ENCODE measurements around the gene DIDO1. TPM values are rescaled to one million over a fixed set of nuclear protein-coding genes. Genes with fewer than 3 reads are reported as not detected.
A peak's percentile ranks its signal among the peaks of the same experiment; 100 is the strongest.

The DIDO1 gene
- total and polyA plus RNA-seq, 2 of the 13 experiments (the other 11 are each of a cell fraction or from before 2014, with no cell fraction given), result 75.0 to 75.1 TPM

GRCh38 chr20:62926229-62927127, at the start of gene DIDO1 (continued):
- TF ChIP-seq TGIF2 (CRISPR knock-in tag; IDR thresholded peaks at IDR 0.05), result peak; percentile 94
- no peak for TF ChIP-seq SIX4 (CRISPR knock-in tag; IDR thresholded peaks at IDR 0.05)
- TF ChIP-seq MLLT10 (CRISPR knock-in tag; IDR thresholded peaks at IDR 0.05), result no peak
- no peak for TF ChIP-seq ARID3A (IDR thresholded peaks at IDR 0.05; ENCODE audit: low read depth, low read length)
- TF ChIP-seq BCLAF1 (IDR thresholded peaks at IDR 0.05), result no peak
- TF ChIP-seq ZSCAN12 (CRISPR knock-in tag; IDR thresholded peaks at IDR 0.05), result peak; percentile 92; the same call in 1 of the 2 replicates
- TF ChIP-seq FOXK1 (CRISPR knock-in tag; IDR thresholded peaks at IDR 0.05; ENCODE audit: borderline replicate concordance, low read depth), result peak; percentile 43; the same call in 1 of the 2 replicates
- no peak for TF ChIP-seq ZNF367 (CRISPR knock-in tag; IDR thresholded peaks at IDR 0.05; ENCODE audit: borderline replicate concordance)
- no peak for TF ChIP-seq ZNF34 (CRISPR knock-in tag; IDR thresholded peaks at IDR 0.05; ENCODE audit: borderline replicate concordance)
- peak; percentile 86; the same call in 1 of the 2 replicates for TF ChIP-seq SMAD1 (CRISPR knock-in tag; IDR thresholded peaks at IDR 0.05; ENCODE audit: borderline replicate concordance, low read depth)
- peak; percentile 91 for TF ChIP-seq SAP130 (CRISPR knock-in tag; IDR thresholded peaks at IDR 0.05; ENCODE audit: low read depth)
- TF ChIP-seq ZNF3 (CRISPR knock-in tag; IDR thresholded peaks at IDR 0.05), result no peak
- TF ChIP-seq MAFK (conservative IDR thresholded peaks at IDR 0.05 in 1 of 2, IDR thresholded peaks at IDR 0.05 in 1 of 2; ENCODE audit: low read length in 2 of 2), result no peak
- peak; percentile 89 for TF ChIP-seq KAT8 (CRISPR knock-in tag; IDR thresholded peaks at IDR 0.05)
- peak; percentile 41; the same call in 1 of the 2 replicates for TF ChIP-seq KDM3A (CRISPR knock-in tag; IDR thresholded peaks at IDR 0.05; ENCODE audit: low read depth)
- TF ChIP-seq ZNF343 (CRISPR knock-in tag; IDR thresholded peaks at IDR 0.05), result 0 out of 2 replicates have a peak, but pooled peaks have one; percentile 75
- TF ChIP-seq CAMTA2 (CRISPR knock-in tag; IDR thresholded peaks at IDR 0.05; ENCODE audit: borderline replicate concordance), result no peak; the same call in 1 of the 2 replicates
- TF ChIP-seq ZBTB10 (CRISPR knock-in tag; IDR thresholded peaks at IDR 0.05; ENCODE audit: borderline replicate concordance), result peak; percentile 65

Measured in HepG2 (cell line).